ENCODE measurements around the gene DCLK2.

DCLK2 gene

GRCh38 chr4:150206954-150207353 is 128.7 kb downstream of the DCLK2 start:
- H2AFZ ChIP-seq (ENCODE audit: low read depth, low read length, severe bottlenecking): no peak overlapping the region
- H3K9me3 ChIP-seq (ENCODE audit: insufficient read depth, low read length): no peaks in the 10 kb centered on the region
- no peak overlapping the region for H3K9ac ChIP-seq (ENCODE audit: low read length)
- no peaks in the 10 kb centered on the region for H4K20me1 ChIP-seq (ENCODE audit: low read depth, low read length)
- H3K79me2 ChIP-seq (ENCODE audit: insufficient read depth, low read length): no peaks in the 10 kb centered on the region
- no peaks in the 10 kb centered on the region for H3K9me2 ChIP-seq (replicated peaks; ENCODE audit: insufficient read depth, low read length)
- H3K27ac ChIP-seq (ENCODE audit: low read depth, low read length): no peak overlapping the region
- no peaks in the 10 kb centered on the region for H3K36me3 ChIP-seq (ENCODE audit: low read length)
- no peaks in the 10 kb centered on the region for H3K27me3 ChIP-seq (ENCODE audit: low read length)
- H3K4me3 ChIP-seq (ENCODE audit: insufficient read depth, low read length, poor library complexity, severe bottlenecking): no peak overlapping the region
- TF ChIP-seq CTCF (IDR thresholded peaks at IDR 0.05; ENCODE audit: insufficient read depth, low read length, poor library complexity, severe bottlenecking): no peak
- TF ChIP-seq EZH2phosphoT487 (conservative IDR thresholded peaks at IDR 0.05; ENCODE audit: low read length): no peak
- no peak overlapping the region for H3K4me2 ChIP-seq (ENCODE audit: low read depth, low read length, poor library complexity, severe bottlenecking)
- H3F3A ChIP-seq (ENCODE audit: insufficient read depth): no peaks in the 10 kb centered on the region

GRCh38 chr4:150207871-150208270 is 129.6 kb downstream of the DCLK2 start:
- no peaks in the 10 kb centered on the region for H4K20me1 ChIP-seq (ENCODE audit: low read depth, low read length)
- no peak overlapping the region for H2AFZ ChIP-seq (ENCODE audit: low read depth, low read length, severe bottlenecking)
- H3F3A ChIP-seq (ENCODE audit: insufficient read depth): no peaks in the 10 kb centered on the region
- TF ChIP-seq EZH2phosphoT487 (conservative IDR thresholded peaks at IDR 0.05; ENCODE audit: low read length) (no peak), CTCF (IDR thresholded peaks at IDR 0.05; ENCODE audit: insufficient read depth, low read length, poor library complexity, severe bottlenecking) (no peak)
- H3K36me3 ChIP-seq (ENCODE audit: low read length): no peaks in the 10 kb centered on the region
- H3K27me3 ChIP-seq (ENCODE audit: low read length): no peaks in the 10 kb centered on the region
- H3K79me2 ChIP-seq (ENCODE audit: insufficient read depth, low read length): no peaks in the 10 kb centered on the region
- no peak overlapping the region for H3K4me2 ChIP-seq (ENCODE audit: low read depth, low read length, poor library complexity, severe bottlenecking)
- H3K9me3 ChIP-seq (ENCODE audit: insufficient read depth, low read length): no peaks in the 10 kb centered on the region
- no peak overlapping the region for H3K9ac ChIP-seq (ENCODE audit: low read length)
- H3K4me3 ChIP-seq (ENCODE audit: insufficient read depth, low read length, poor library complexity, severe bottlenecking): no peak overlapping the region
- no peak overlapping the region for H3K27ac ChIP-seq (ENCODE audit: low read depth, low read length)
- H3K9me2 ChIP-seq (replicated peaks; ENCODE audit: insufficient read depth, low read length): no peaks in the 10 kb centered on the region

GRCh38 chr4:150209140-150209829 is 131.0 kb downstream of the DCLK2 start:
- H3K27me3 ChIP-seq (ENCODE audit: low read length): no peaks in the 10 kb centered on the region
- no peak overlapping the region for H3K9ac ChIP-seq (ENCODE audit: low read length)
- H3K79me2 ChIP-seq (ENCODE audit: insufficient read depth, low read length): no peaks in the 10 kb centered on the region
- no peak overlapping the region for H3K4me2 ChIP-seq (ENCODE audit: low read depth, low read length, poor library complexity, severe bottlenecking)
- H3K36me3 ChIP-seq (ENCODE audit: low read length): no peaks in the 10 kb centered on the region
- H3K27ac ChIP-seq (ENCODE audit: low read depth, low read length): no peak overlapping the region
- H3K9me3 ChIP-seq (ENCODE audit: insufficient read depth, low read length): no peaks in the 10 kb centered on the region
- no peaks in the 10 kb centered on the region for H3K9me2 ChIP-seq (replicated peaks; ENCODE audit: insufficient read depth, low read length)
- no peak overlapping the region for H3K4me3 ChIP-seq (ENCODE audit: insufficient read depth, low read length, poor library complexity, severe bottlenecking)
- no peaks in the 10 kb centered on the region for H4K20me1 ChIP-seq (ENCODE audit: low read depth, low read length)
- H3F3A ChIP-seq (ENCODE audit: insufficient read depth): no peaks in the 10 kb centered on the region
- H2AFZ ChIP-seq (ENCODE audit: low read depth, low read length, severe bottlenecking): no peak overlapping the region
- TF ChIP-seq CTCF (IDR thresholded peaks at IDR 0.05; ENCODE audit: insufficient read depth, low read length, poor library complexity, severe bottlenecking): no peak
- no peak for TF ChIP-seq EZH2phosphoT487 (conservative IDR thresholded peaks at IDR 0.05; ENCODE audit: low read length)

Measured in SU-DHL-6 (cell line).